Neuronal stem cell (in vitro differentiated cells): ENCODE measurements around the gene SCAMP5. TPM values are rescaled to one million over a fixed set of nuclear protein-coding genes. Genes with fewer than 3 reads are reported as not detected.

ENCODE experiments used
- DNase-seq: peaks from one replicate; pipeline ENCODE4 v3.0.0-alpha.2; 2013; ENCODE audit warnings: low spot score
- H2AFZ ChIP-seq: one replicate; pipeline ENCODE4 v1.6.1; 2013; ENCODE audit warnings: mild to moderate bottlenecking, low read length, inconsistent platforms
- H2AK5ac ChIP-seq: 2 replicates; pipeline ENCODE4 v1.6.1; 2013; ENCODE audit warnings: low read depth, mild to moderate bottlenecking, inconsistent platforms, low read length, moderate library complexity, mixed read lengths
- H2BK120ac ChIP-seq: 2 replicates; pipeline ENCODE4 v1.6.1; 2013; ENCODE audit warnings: low read depth, mild to moderate bottlenecking, inconsistent platforms, low read length, moderate library complexity, mixed read lengths
- H2BK12ac ChIP-seq: one replicate; pipeline ENCODE4 v1.6.1; 2013; ENCODE audit warnings: low read length, inconsistent platforms
- H2BK15ac ChIP-seq: 2 replicates; pipeline ENCODE4 v1.6.1; 2013; ENCODE audit warnings: mild to moderate bottlenecking, low read length, inconsistent platforms, mixed read lengths
- H2BK5ac ChIP-seq: one replicate; pipeline ENCODE4 v1.6.1; 2013; ENCODE audit warnings: inconsistent platforms, mild to moderate bottlenecking, low read length, moderate library complexity
- H3K14ac ChIP-seq: one replicate; pipeline ENCODE4 v1.6.1; 2013; ENCODE audit warnings: low read length, inconsistent platforms
- H3K18ac ChIP-seq: 2 replicates; pipeline ENCODE4 v1.6.1; 2013; ENCODE audit warnings: low read length, inconsistent platforms
- H3K23ac ChIP-seq: 2 replicates; pipeline ENCODE4 v1.6.1; 2013; ENCODE audit warnings: low read depth, mild to moderate bottlenecking, mixed read lengths, low read length, inconsistent platforms; ENCODE audit not compliant: poor library complexity
- H3K27ac ChIP-seq: replicated peaks from 3 replicates; pipeline ENCODE4 v1.5.1; 2013; ENCODE audit warnings: low read length, inconsistent platforms
- H3K27me3 ChIP-seq, 3 experiments: 2 replicates each; pipeline ENCODE4 v1.6.1; 2013; ENCODE audit warnings: low read length in 3 of 3, mild to moderate bottlenecking in 2 of 3, inconsistent platforms in 1 of 3, low read depth in 1 of 3, mixed read lengths in 1 of 3, moderate library complexity in 1 of 3; ENCODE audit not compliant: control insufficient read depth in 3 of 3, insufficient read depth in 3 of 3
- H3K36me3 ChIP-seq, 2 donors: replicated peaks in 1 of 2; 2 replicates each; pipeline ENCODE4 v1.6.1; 2013; ENCODE audit warnings: low read length in 2 of 2; ENCODE audit not compliant: control insufficient read depth in 2 of 2, insufficient read depth in 2 of 2
- H3K4ac ChIP-seq: 2 replicates; pipeline ENCODE4 v1.6.1; 2013; ENCODE audit warnings: inconsistent platforms, mild to moderate bottlenecking, low read length, moderate library complexity
- H3K4me1 ChIP-seq, 2 donors: 1 replicate in 1 of 2; 2 replicates in 1 of 2; pipeline ENCODE4 v1.6.1; 2013; ENCODE audit warnings: low read length in 2 of 2, low read depth in 1 of 2; ENCODE audit not compliant: control insufficient read depth in 2 of 2, insufficient read depth in 1 of 2
- H3K4me2 ChIP-seq: one replicate; pipeline ENCODE4 v1.6.1; 2013; ENCODE audit warnings: mild to moderate bottlenecking, low read length, inconsistent platforms; ENCODE audit not compliant: insufficient read depth, poor library complexity, severe bottlenecking
- H3K4me3 ChIP-seq, 2 donors: 2 replicates each; pipeline ENCODE4 v1.5.1; 2013; ENCODE audit warnings: low read length in 2 of 2, mild to moderate bottlenecking in 2 of 2, inconsistent platforms in 1 of 2, moderate library complexity in 1 of 2
- H3K79me1 ChIP-seq: one replicate; pipeline ENCODE4 v1.6.1; 2013; ENCODE audit warnings: low read depth, mild to moderate bottlenecking, inconsistent platforms, low read length, moderate library complexity
- H3K9ac ChIP-seq: one replicate; pipeline ENCODE4 v1.6.1; 2013; ENCODE audit warnings: mild to moderate bottlenecking, low read depth, low read length, inconsistent platforms; ENCODE audit not compliant: poor library complexity
- H3K9me3 ChIP-seq, 2 donors: replicated peaks in 1 of 2; 2 replicates each; pipeline versions ENCODE3 to v1.6.1; 2013; ENCODE audit warnings: low read length in 2 of 2, mild to moderate bottlenecking in 2 of 2, inconsistent platforms in 1 of 2, low read depth in 1 of 2, mixed read lengths in 1 of 2, moderate library complexity in 1 of 2; ENCODE audit not compliant: control insufficient read depth in 2 of 2, insufficient read depth in 1 of 2
- H4K8ac ChIP-seq: one replicate; pipeline ENCODE4 v1.6.1; 2013; ENCODE audit warnings: low read depth, mild to moderate bottlenecking, inconsistent platforms, low read length, moderate library complexity
- H4K91ac ChIP-seq: one replicate; pipeline ENCODE4 v1.6.1; 2013; ENCODE audit warnings: low read length, low read depth, mild to moderate bottlenecking, inconsistent platforms; ENCODE audit not compliant: poor library complexity
- WGBS, 2 donors: extraction: QIAGEN DNeasy Blood & Tissue Kit; methylation state at CpG; one replicate each; pipeline ENCODE4 v1.1.7; 2013; ENCODE audit warnings: missing lambda C conversion rate in 2 of 2, mixed read lengths in 1 of 2; ENCODE audit not compliant: insufficient read length in 2 of 2, insufficient replicate concordance in 1 of 2; ENCODE audit errors: extremely low coverage in 2 of 2; 5-methylcytosine and 5-hydroxymethylcytosine counted together
- small RNA-seq: library from polyadenylated mRNA; stranded (forward); fragments of <200 nt; extraction: miRNeasy Mini kit (QIAGEN cat#:217004); gene quantifications from one replicate; pipeline ENCODE3, GENCODE V24; 2013; ENCODE audit not compliant: insufficient read depth

Gene SCAMP5

DNA sequence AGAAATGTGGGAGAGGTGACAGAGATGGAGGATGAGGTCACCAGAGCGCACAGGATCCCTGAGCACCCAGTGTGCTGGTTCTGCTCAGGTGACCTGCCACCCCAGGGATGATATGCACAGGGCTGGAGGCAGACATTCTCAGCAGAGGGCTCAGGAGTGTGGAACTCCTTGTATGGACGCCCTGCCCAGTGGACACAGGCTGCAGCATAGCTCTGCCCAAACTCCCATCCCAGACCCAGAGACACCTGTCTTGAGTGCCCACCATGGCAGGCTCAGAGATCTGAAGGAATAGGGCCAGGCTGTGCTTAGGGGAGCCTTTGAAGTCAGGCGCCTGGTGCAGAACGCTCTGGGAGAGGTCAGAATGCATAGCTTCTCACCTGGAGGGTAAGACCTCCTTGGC lies 75.3 kb downstream of the SCAMP5 start:
- Histone ChIP-seq H2BK5ac (no peak overlapping the region), H4K8ac (no peak overlapping the region), H3K9ac (no peak overlapping the region), H3K4ac (no peak overlapping the region), H2AK5ac (no peak overlapping the region), H3K79me1 (no peaks in the 10 kb centered on the region), H3K4me2 (no peak overlapping the region), H2BK12ac (no peak overlapping the region), H2BK15ac (no peak overlapping the region), H3K23ac (peak overlapping the region; percentile 25), H3K14ac (no peak overlapping the region), H4K91ac (no peak overlapping the region), H3K27me3 (no peaks in the 10 kb centered on the region), H3K4me1 (peaks cover 0 to 7% of the 10 kb centered on the region in 2 donors), H3K18ac (no peak overlapping the region), H2BK120ac (no peak overlapping the region), H3K36me3 (no peaks in the 10 kb centered on the region), H3K9me3 (peaks cover 2 to 5% of the 10 kb centered on the region in 2 donors), H3K4me3 (no peak overlapping the region), H2AFZ (no peak overlapping the region), H3K27ac (no peak overlapping the region)
- no peak for DNase-seq
- no CpG with 5 or more reads among the region's 4 CpGs for WGBS, 2 donors

Small RNAs within 50 kb of the gene (small RNA-seq; reads per million reads assigned to genes)
- gene AC015720.1 (not detected), gene RF00019 (not detected)
